Fibroblast of lung (primary cell): ENCODE data around the gene ARID3A.

ENCODE experiments used
- EZH2 ChIP-seq: IDR thresholded peaks from 2 replicates; pipeline ENCODE4 v1.5.1; 2012; ENCODE audit warnings: low read length, control low read depth, mild to moderate bottlenecking; ENCODE audit errors: missing control alignments
- TF ChIP-seq, protein P1 (sequence below), 2 donors: IDR thresholded peaks in 1 of 2; conservative IDR thresholded peaks in 1 of 2; 1 replicate in 1 of 2; 2 replicates in 1 of 2; pipeline ENCODE4 v1.5.1; 2011 to 2012; ENCODE audit warnings: low read length in 2 of 2, control low read depth in 1 of 2, inconsistent platforms in 1 of 2, low read depth in 1 of 2, mild to moderate bottlenecking in 1 of 2

GRCh38 chr19:964116-964520, 38.3 kb downstream of the ARID3A start:
- TF ChIP-seq, protein P1, sequence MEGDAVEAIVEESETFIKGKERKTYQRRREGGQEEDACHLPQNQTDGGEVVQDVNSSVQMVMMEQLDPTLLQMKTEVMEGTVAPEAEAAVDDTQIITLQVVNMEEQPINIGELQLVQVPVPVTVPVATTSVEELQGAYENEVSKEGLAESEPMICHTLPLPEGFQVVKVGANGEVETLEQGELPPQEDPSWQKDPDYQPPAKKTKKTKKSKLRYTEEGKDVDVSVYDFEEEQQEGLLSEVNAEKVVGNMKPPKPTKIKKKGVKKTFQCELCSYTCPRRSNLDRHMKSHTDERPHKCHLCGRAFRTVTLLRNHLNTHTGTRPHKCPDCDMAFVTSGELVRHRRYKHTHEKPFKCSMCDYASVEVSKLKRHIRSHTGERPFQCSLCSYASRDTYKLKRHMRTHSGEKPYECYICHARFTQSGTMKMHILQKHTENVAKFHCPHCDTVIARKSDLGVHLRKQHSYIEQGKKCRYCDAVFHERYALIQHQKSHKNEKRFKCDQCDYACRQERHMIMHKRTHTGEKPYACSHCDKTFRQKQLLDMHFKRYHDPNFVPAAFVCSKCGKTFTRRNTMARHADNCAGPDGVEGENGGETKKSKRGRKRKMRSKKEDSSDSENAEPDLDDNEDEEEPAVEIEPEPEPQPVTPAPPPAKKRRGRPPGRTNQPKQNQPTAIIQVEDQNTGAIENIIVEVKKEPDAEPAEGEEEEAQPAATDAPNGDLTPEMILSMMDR (conservative IDR thresholded peaks at IDR 0.05 in 1 of 2, IDR thresholded peaks at IDR 0.05 in 1 of 2; ENCODE audit: low read depth in 1 of 2, low read length in 2 of 2) = no peak
- no peak for TF ChIP-seq EZH2
